PFSK-1 (cell line): ENCODE measurements around the gene SLC22A8.

Experiments used
- POLR2AphosphoS5 ChIP-seq: IDR thresholded peaks from 2 replicates; pipeline ENCODE4 v1.6.1; 2012; ENCODE audit warnings: low read depth, mild to moderate bottlenecking, control low read depth, low read length, moderate library complexity
- REST ChIP-seq, 2 experiments: IDR thresholded peaks; 2 replicates each; pipeline versions ENCODE4 v1.6.1 to v1.8.0; 2011 to 2012; ENCODE audit warnings: low read depth in 2 of 2, low read length in 2 of 2, control low read depth in 1 of 2, inconsistent platforms in 1 of 2, mild to moderate bottlenecking in 1 of 2, moderate library complexity in 1 of 2; ENCODE audit not compliant: insufficient read depth in 1 of 2
- SIN3A ChIP-seq: IDR thresholded peaks from 2 replicates; pipeline ENCODE4 v1.6.1; 2012; ENCODE audit warnings: mild to moderate bottlenecking, low read length, moderate library complexity, borderline replicate concordance; ENCODE audit not compliant: insufficient read depth

- TF ChIP-seq REST (IDR thresholded peaks at IDR 0.05; ENCODE audit: insufficient read depth in 1 of 2, low read depth in 2 of 2, low read length in 2 of 2) (no peak), POLR2AphosphoS5 (no peak), SIN3A (no peak)
Observed at GRCh38 chr11:62957147-62957546, 58.5 kb downstream of the SLC22A8 start.
